NCI-H146 (cell line): ENCODE results near the gene NIF3L1.

Experiments
- DNase-seq: peaks from one replicate; lab custom pipeline; 2025; lab: John Stamatoyannopoulos, UW

The NIF3L1 gene

GRCh38 chr2:200888704-200889625, at the start of gene NIF3L1, which contains the start of gene PPIL3:
TSS of gene NIF3L1 (plus strand) at chr2:200889371. CDS start at chr2:200891944, 2,573 bp downstream.
TSS of gene PPIL3 (minus strand) at chr2:200889077. CDS start at chr2:200887615, 1,462 bp downstream.
- DNase-seq, result peak; percentile 93

- no peak for DNase-seq
These were observed 49.7 kb upstream of the NIF3L1 start for GRCh38 chr2:200839513-200839912.

- DNase-seq, result no peak
These were observed 44.9 kb upstream of the NIF3L1 start for GRCh38 chr2:200843993-200844948.

- DNase-seq, result no peak
These were observed 44.0 kb upstream of the NIF3L1 start for GRCh38 chr2:200845194-200845593.

- DNase-seq, result no peak
These were observed 43.4 kb upstream of the NIF3L1 start for GRCh38 chr2:200845669-200846325.

- DNase-seq, result peak; percentile 28
These were observed 41.9 kb upstream of the NIF3L1 start for GRCh38 chr2:200847269-200847668.

GRCh38 chr2:200847939-200848338, 41.2 kb upstream of the NIF3L1 start:
- DNase-seq, result no peak

- no peak for DNase-seq
These were observed 38.5 kb upstream of the NIF3L1 start for GRCh38 chr2:200850512-200851256.

- DNase-seq, result no peak
These were observed 37.5 kb upstream of the NIF3L1 start for GRCh38 chr2:200851398-200852248.

GRCh38 chr2:200852605-200853004, 36.6 kb upstream of the NIF3L1 start:
- no peak for DNase-seq

GRCh38 chr2:200856806-200857205, 32.4 kb upstream of the NIF3L1 start:
- no peak for DNase-seq

- DNase-seq, result no peak
These were observed 28.9 kb upstream of the NIF3L1 start for GRCh38 chr2:200860092-200860795.

- DNase-seq, result no peak
These were observed 27.5 kb upstream of the NIF3L1 start for GRCh38 chr2:200861617-200862155.

GRCh38 chr2:200862532-200863000, 26.6 kb upstream of the NIF3L1 start:
- DNase-seq, result no peak

GRCh38 chr2:200863782-200864175, 25.4 kb upstream of the NIF3L1 start:
- peak; percentile 35 for DNase-seq

GRCh38 chr2:200864176-200865034, 24.8 kb upstream of the NIF3L1 start, which contains the start of gene CLK1:
TSS of gene CLK1 (minus strand) at chr2:200864658. CDS start at chr2:200861862, 2,796 bp downstream.
- peak; percentile 85 for DNase-seq

GRCh38 chr2:200869014-200869413, 20.2 kb upstream of the NIF3L1 start:
- DNase-seq, result no peak

GRCh38 chr2:200871151-200871550, 18.0 kb upstream of the NIF3L1 start:
- DNase-seq, result no peak
